Astrocyte (in vitro differentiated cells and primary cell): ENCODE measurements around the gene NCKAP1. TPM values are rescaled to one million over a fixed set of nuclear protein-coding genes. Genes with fewer than 3 reads are reported as not detected.

Experiments
- DNase-seq: peaks from one replicate; pipeline ENCODE4 v3.0.0-alpha.2; 2010; ENCODE audit warnings: low read depth
- FAIRE-seq: peaks from 2 replicates; lab custom pipeline; 2011; peaks lifted over from hg19 to GRCh38; lab: Jason Lieb, UNC
- H2AFZ ChIP-seq: 2 replicates; pipeline ENCODE4 v1.6.0; 2012; ENCODE audit warnings: low read depth, low read length, inconsistent platforms
- H3K27ac ChIP-seq: 2 replicates; pipeline ENCODE4 v1.5.1; 2011; ENCODE audit warnings: low read depth, low read length, inconsistent platforms
- H3K27me3 ChIP-seq: 2 replicates; pipeline ENCODE4 v1.6.0; 2011; ENCODE audit warnings: low read length, inconsistent platforms; ENCODE audit not compliant: insufficient read depth
- H3K36me3 ChIP-seq: 2 replicates; pipeline ENCODE4 v1.5.1; 2011; ENCODE audit warnings: low read length, inconsistent platforms; ENCODE audit not compliant: insufficient read depth
- H3K4me1 ChIP-seq: 2 replicates; pipeline ENCODE4 v1.5.1; 2011; ENCODE audit warnings: low read length, inconsistent platforms; ENCODE audit not compliant: insufficient read depth
- H3K4me2 ChIP-seq: 2 replicates; pipeline ENCODE4 v1.6.0; 2012; ENCODE audit warnings: low read length, inconsistent platforms
- H3K4me3 ChIP-seq: 2 replicates; pipeline ENCODE4 v1.5.1; 2011; ENCODE audit warnings: low read depth, mild to moderate bottlenecking, low read length, inconsistent platforms; ENCODE audit not compliant: insufficient read depth
- H3K79me2 ChIP-seq: 2 replicates; pipeline ENCODE4 v1.6.0; 2012; ENCODE audit warnings: mild to moderate bottlenecking, low read length, inconsistent platforms; ENCODE audit not compliant: insufficient read depth
- H3K9ac ChIP-seq: 2 replicates; pipeline ENCODE4 v1.6.0; 2012; ENCODE audit warnings: mild to moderate bottlenecking, low read length, inconsistent platforms
- H3K9me3 ChIP-seq: 2 replicates; pipeline ENCODE4 v1.5.1; 2012; ENCODE audit warnings: low read depth, mild to moderate bottlenecking, low read length, inconsistent platforms; ENCODE audit not compliant: insufficient read depth
- H4K20me1 ChIP-seq: 2 replicates; pipeline ENCODE4 v1.6.0; 2012; ENCODE audit warnings: low read length, inconsistent platforms; ENCODE audit not compliant: insufficient read depth
- H3K27ac Mint-ChIP-seq: one replicate; pipeline ENCODE4 v1.8.0; 2021; ENCODE audit warnings: mild to moderate bottlenecking, mixed read lengths; ENCODE audit not compliant: unreplicated experiment
- H3K27me3 Mint-ChIP-seq: one replicate; pipeline ENCODE4 v1.8.0; 2021; ENCODE audit warnings: low read depth, mixed read lengths; ENCODE audit not compliant: unreplicated experiment
- H3K36me3 Mint-ChIP-seq: one replicate; pipeline ENCODE4 v1.8.0; 2021; ENCODE audit warnings: low read depth, mixed read lengths; ENCODE audit not compliant: unreplicated experiment
- H3K4me1 Mint-ChIP-seq: one replicate; pipeline ENCODE4 v1.8.0; 2021; ENCODE audit warnings: low read depth, mixed read lengths; ENCODE audit not compliant: unreplicated experiment
- H3K4me3 Mint-ChIP-seq: one replicate; pipeline ENCODE4 v1.8.0; 2021; ENCODE audit warnings: mild to moderate bottlenecking, moderate library complexity, mixed read lengths; ENCODE audit not compliant: unreplicated experiment
- H3K9me3 Mint-ChIP-seq: one replicate; pipeline ENCODE4 v1.8.0; 2021; ENCODE audit warnings: mild to moderate bottlenecking, mixed read lengths; ENCODE audit not compliant: unreplicated experiment
- EZH2 ChIP-seq: IDR thresholded peaks from 2 replicates; pipeline ENCODE4 v1.6.1; 2012; ENCODE audit warnings: mild to moderate bottlenecking, low read length, inconsistent platforms; ENCODE audit not compliant: insufficient read depth
- total RNA-seq: library from RNA; stranded (reverse); gene quantifications from 2 replicates; pipeline ENCODE4 v1.2.1, GENCODE V29; 2021
- TF ChIP-seq, protein P1 (sequence below): IDR thresholded peaks from 2 replicates; pipeline ENCODE4 v1.5.1; 2011; ENCODE audit warnings: low read depth, mild to moderate bottlenecking, inconsistent platforms, low read length, moderate library complexity; ENCODE audit not compliant: insufficient read depth

NCKAP1 gene
- total RNA-seq, 1 donor from 2014 or later = 164 TPM

DNA sequence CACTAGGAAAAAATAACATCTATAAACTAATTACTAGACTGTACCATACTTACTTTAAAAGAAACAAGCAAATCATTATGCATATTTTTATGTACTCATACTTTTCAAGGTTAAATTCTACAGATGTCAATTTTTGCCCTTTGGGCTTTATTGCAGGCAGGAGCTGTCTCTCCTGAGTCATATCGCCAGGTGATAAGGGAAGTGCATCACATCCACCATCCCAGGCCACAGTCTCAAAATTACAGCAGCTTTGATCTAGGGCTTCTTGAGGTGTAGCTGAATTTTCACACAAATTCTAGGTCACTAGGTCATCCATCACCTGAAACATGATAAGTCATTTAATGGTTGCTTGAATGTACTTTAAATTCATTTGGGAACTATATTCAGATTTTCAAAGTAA, 133.4 kb downstream of the NCKAP1 start:
- FAIRE-seq (no peak), DNase-seq (no peak)
- Histone ChIP-seq H3K4me1 (no peaks in the 10 kb centered on the region), H3K36me3 (peaks cover 3% of the 10 kb centered on the region), H3K79me2 (no peaks in the 10 kb centered on the region), H3K4me2 (no peak overlapping the region), H4K20me1 (no peaks in the 10 kb centered on the region), H3K27ac (no peak overlapping the region), H3K9me3 (no peaks in the 10 kb centered on the region), H3K27me3 (no peaks in the 10 kb centered on the region), H2AFZ (no peak overlapping the region), H3K4me3 (no peak overlapping the region), H3K9ac (no peak overlapping the region)
- no peaks in the 10 kb centered on the region for H3K27me3 Mint-ChIP-seq
- no peaks in the 10 kb centered on the region for H3K9me3 Mint-ChIP-seq
- peaks cover 10% of the 10 kb centered on the region for H3K36me3 Mint-ChIP-seq
- peaks cover 4% of the 10 kb centered on the region for H3K4me1 Mint-ChIP-seq
- no peak overlapping the region for H3K27ac Mint-ChIP-seq
- TF ChIP-seq, protein P1, sequence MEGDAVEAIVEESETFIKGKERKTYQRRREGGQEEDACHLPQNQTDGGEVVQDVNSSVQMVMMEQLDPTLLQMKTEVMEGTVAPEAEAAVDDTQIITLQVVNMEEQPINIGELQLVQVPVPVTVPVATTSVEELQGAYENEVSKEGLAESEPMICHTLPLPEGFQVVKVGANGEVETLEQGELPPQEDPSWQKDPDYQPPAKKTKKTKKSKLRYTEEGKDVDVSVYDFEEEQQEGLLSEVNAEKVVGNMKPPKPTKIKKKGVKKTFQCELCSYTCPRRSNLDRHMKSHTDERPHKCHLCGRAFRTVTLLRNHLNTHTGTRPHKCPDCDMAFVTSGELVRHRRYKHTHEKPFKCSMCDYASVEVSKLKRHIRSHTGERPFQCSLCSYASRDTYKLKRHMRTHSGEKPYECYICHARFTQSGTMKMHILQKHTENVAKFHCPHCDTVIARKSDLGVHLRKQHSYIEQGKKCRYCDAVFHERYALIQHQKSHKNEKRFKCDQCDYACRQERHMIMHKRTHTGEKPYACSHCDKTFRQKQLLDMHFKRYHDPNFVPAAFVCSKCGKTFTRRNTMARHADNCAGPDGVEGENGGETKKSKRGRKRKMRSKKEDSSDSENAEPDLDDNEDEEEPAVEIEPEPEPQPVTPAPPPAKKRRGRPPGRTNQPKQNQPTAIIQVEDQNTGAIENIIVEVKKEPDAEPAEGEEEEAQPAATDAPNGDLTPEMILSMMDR = no peak
- no peak for TF ChIP-seq EZH2
- H3K4me3 Mint-ChIP-seq = no peak overlapping the region

DNA sequence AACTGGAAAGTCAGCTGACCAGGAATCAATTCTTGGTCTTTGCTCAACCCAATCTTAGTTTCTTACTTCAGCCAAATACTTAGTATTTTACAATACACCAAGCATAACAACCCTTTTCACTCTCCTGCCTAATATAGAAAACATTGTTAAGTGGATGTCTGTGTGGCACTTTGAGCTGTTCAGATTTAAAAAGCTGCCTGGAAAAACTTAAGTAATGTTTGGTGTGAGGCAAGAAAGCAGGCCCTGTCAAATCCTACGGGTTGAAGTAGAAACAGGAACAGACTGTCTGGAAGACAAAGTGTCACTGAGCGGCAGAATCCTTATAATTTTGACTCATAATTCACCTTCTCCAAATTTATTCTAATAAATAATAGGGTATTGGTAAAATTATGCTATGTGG, 134.7 kb downstream of the NCKAP1 start:
- peaks cover 7% of the 10 kb centered on the region for H3K36me3 Mint-ChIP-seq
- H3K27ac Mint-ChIP-seq = no peak overlapping the region
- TF ChIP-seq, protein P1 = no peak
- TF ChIP-seq EZH2 = no peak
- H3K4me3 Mint-ChIP-seq = no peak overlapping the region
- FAIRE-seq (no peak), DNase-seq (no peak)
- Histone ChIP-seq H2AFZ (no peak overlapping the region), H3K79me2 (no peaks in the 10 kb centered on the region), H3K36me3 (peaks cover 3% of the 10 kb centered on the region), H3K9me3 (no peaks in the 10 kb centered on the region), H3K4me2 (no peak overlapping the region), H3K4me1 (no peaks in the 10 kb centered on the region), H3K9ac (no peak overlapping the region), H4K20me1 (no peaks in the 10 kb centered on the region), H3K27ac (no peak overlapping the region), H3K4me3 (no peak overlapping the region), H3K27me3 (no peaks in the 10 kb centered on the region)
- H3K4me1 Mint-ChIP-seq = peaks cover 7% of the 10 kb centered on the region
- no peaks in the 10 kb centered on the region for H3K9me3 Mint-ChIP-seq
- no peaks in the 10 kb centered on the region for H3K27me3 Mint-ChIP-seq

DNA sequence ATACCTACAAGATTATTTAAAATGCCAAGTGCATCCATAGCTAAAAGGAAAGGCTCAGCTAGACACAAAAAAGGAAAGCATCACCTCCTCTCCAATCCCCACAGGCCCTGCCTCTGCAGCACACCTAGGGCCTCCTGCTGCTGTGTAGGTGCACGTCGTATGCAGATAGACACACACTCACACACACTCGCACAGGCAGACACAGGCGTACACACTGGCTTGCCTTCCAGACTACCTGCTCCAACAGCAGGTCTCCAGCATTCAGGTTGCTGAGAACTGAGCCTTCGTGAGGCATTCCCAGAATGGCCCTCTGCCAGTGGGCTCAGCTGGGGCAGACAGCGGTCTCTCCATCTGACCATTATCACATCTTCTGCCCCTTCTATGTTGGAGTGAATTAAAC, 136.5 kb downstream of the NCKAP1 start:
- H3K4me1 Mint-ChIP-seq = peaks cover 11% of the 10 kb centered on the region
- Histone ChIP-seq H3K4me3 (no peak overlapping the region), H3K9me3 (no peaks in the 10 kb centered on the region), H2AFZ (no peak overlapping the region), H3K79me2 (no peaks in the 10 kb centered on the region), H4K20me1 (no peaks in the 10 kb centered on the region), H3K4me2 (no peak overlapping the region), H3K27me3 (no peaks in the 10 kb centered on the region), H3K36me3 (no peaks in the 10 kb centered on the region), H3K27ac (no peak overlapping the region), H3K9ac (no peak overlapping the region), H3K4me1 (no peaks in the 10 kb centered on the region)
- no peaks in the 10 kb centered on the region for H3K27me3 Mint-ChIP-seq
- no peaks in the 10 kb centered on the region for H3K9me3 Mint-ChIP-seq
- H3K4me3 Mint-ChIP-seq = no peak overlapping the region
- H3K27ac Mint-ChIP-seq = no peak overlapping the region
- H3K36me3 Mint-ChIP-seq = no peaks in the 10 kb centered on the region
- no peak for FAIRE-seq
- TF ChIP-seq EZH2 = no peak
- TF ChIP-seq, protein P1 = no peak
- DNase-seq = no peak
